Measurements from ENCODE around the gene ZNF419.

The ZNF419 gene

DNA sequence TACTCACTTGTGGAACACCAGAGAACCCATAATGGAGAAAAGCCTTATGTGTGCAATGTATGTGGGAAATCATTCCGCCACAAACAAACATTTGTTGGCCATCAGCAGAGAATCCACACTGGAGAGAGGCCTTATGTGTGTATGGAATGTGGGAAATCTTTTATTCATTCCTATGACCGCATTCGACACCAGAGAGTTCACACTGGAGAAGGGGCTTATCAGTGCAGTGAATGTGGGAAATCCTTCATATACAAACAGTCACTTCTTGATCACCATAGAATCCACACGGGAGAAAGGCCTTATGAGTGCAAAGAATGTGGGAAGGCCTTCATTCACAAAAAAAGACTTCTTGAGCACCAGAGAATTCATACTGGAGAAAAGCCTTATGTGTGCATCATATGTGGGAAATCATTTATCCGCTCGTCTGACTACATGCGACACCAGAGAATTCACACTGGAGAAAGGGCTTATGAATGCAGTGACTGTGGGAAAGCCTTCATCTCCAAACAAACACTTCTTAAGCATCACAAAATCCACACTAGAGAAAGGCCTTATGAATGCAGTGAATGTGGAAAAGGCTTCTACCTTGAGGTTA lies 50.5 kb downstream of the ZNF419 start:
- DNase-seq: no peak

All from NCI-H1694 (cell line).